Activated CD8-positive, alpha-beta memory T cell treated with anti-CD3 and anti-CD28 coated beads, Interleukin-2, amount 50 U/mL, for 48 hours (primary cell): ENCODE measurements around the gene TPSAB1.
"Not testable (repeated sequence)": the region's sequence is repeated elsewhere in the genome, so short reads cannot be mapped to it uniquely, and the experiment has no call there.

Experiments
- DNase-seq: peaks from one replicate; pipeline ENCODE4 v3.0.0-alpha.2; 2020

Gene TPSAB1

DNA sequence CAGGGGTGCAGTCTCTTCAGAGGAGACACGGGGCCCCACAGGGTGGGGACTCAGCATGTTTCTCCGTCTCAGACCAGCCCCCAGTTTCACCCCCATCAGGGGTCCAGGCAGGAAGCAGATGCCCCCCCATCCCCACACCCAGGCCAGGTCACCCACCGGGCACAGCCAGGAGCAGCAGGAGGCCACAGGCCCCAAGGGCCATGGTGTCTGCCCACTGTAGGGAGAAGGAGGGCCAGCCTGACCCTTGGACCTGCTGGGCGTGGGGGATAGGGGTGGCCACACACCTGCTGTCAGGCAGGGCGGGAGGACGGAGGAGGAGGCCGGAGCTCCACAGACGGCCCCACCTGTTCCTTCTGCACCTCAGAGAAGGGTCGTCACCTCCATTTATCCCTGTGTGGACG lies 15.5 kb upstream of the TPSAB1 start, which contains the start of gene TPSG1:
TPSG1 (minus strand) TSS at position 218 of the 401 bp plus-strand sequence; CDS start at position 202, 16 bp downstream.
- no peak for DNase-seq

DNA sequence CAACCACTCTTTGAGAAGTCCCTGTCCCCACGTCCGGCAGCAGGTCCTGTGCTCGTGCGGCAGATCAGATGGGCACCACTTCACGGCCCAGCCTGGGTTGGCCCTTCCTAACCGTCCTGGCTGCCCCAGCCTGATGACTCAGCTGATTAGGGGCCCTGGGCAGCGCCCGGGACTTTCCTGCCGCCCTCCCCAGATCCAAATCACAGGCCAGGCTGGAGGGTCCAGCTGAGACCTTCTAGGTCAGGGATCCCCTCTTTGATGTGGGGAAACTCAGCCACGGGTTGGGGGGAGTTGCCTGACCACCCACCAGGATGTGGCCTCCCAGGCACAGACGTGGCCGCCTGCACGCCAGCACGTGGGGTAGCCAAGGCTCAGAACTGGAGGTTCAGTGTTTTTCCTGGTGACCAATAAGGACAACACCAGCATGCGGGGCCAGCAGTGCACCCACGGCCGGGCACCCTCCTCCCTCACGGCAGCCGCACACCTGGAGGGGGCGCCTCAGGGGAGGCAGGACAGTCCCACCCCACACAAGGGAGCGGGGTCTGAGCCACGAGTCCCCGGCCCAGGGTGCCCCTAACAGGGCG lies 14.7 kb upstream of the TPSAB1 start:
- DNase-seq: not testable (repeated sequence)

DNA sequence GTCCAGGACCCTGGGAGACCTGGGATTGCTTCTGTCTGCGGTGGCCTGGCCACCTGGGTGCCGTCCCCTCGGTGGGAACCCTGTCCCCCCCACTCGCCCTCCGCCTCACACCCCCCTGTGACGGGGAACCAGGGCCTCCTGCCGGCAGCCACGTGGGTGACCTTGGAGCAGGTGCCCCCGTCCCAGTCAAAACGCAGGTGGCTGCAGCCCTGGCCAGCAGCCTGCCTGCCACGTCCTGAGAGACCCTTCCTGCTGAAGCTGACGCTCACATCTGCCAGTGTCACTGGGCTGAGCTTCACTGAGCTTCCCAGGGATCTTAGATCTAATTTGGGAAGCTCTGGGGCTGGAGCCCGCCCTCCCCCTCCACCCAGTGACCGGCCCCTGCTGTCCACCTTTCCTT lies 13.8 kb upstream of the TPSAB1 start:
- not testable (repeated sequence) for DNase-seq

DNA sequence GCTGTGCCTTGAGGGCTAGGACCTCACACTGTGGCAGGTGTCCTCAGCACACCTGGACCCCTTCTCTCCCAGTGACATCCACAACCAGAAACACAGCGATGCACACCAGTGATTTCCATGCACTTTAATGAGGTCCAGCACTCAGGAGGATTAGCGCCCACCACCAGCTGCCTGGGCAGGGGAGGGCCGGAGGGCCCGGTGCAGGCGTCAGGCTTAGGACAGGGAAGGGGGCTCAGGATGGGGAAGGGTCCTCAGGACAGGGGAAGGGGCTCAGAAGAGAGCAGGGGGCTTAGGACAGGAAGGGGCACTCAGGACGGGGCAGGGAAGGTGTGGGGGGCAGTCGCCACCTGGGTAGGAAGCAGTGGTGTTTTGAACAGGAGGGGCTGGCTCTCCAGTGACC lies 12.3 kb upstream of the TPSAB1 start:
- not testable (repeated sequence) for DNase-seq

DNA sequence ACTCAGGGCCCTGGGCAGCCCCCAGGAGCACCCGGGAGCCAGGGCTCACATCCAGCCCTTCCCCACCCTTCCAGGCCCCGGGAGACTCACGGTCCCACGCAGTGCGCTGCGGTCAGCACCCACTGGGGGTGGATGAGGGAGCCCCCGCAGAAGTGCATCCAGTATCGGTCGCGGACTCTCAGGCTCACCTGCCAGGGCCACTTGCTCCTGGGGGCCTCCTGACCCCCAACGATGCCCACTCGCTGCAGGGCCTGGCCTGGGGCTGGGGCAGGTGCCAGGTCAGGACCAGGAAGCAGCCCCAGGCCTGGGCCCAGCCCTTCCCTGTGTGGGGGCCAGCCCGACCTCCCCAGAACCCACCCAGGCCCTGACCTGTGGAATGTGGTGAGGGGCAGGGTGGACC lies 11.0 kb upstream of the TPSAB1 start:
- not testable (repeated sequence) for DNase-seq

DNA sequence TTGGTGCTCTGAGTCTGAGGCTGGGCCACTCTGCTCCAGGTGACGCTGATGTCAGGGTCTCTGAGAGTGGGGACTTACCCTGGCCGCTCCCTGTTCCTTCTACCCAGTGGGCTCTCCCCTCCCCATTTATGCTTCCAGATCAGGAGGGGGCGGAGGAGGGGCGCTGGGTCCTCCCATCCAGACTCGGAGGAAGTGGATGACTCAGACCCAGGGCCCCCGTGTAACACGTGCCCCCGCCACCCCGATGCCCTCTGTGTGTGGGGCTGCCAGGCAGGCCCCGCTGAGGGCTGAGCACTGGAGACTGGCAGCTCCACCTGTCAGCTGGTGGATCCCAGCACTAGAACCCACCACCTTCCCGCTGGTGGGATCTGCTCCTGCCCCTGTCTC lies 10.4 kb upstream of the TPSAB1 start, which contains the start of gene TPSB2:
TPSB2 (minus strand) TSS at position 101 of the 387 bp plus-strand sequence. CDS start 233 bp downstream, outside the sequence.
- DNase-seq: not testable (repeated sequence)

DNA sequence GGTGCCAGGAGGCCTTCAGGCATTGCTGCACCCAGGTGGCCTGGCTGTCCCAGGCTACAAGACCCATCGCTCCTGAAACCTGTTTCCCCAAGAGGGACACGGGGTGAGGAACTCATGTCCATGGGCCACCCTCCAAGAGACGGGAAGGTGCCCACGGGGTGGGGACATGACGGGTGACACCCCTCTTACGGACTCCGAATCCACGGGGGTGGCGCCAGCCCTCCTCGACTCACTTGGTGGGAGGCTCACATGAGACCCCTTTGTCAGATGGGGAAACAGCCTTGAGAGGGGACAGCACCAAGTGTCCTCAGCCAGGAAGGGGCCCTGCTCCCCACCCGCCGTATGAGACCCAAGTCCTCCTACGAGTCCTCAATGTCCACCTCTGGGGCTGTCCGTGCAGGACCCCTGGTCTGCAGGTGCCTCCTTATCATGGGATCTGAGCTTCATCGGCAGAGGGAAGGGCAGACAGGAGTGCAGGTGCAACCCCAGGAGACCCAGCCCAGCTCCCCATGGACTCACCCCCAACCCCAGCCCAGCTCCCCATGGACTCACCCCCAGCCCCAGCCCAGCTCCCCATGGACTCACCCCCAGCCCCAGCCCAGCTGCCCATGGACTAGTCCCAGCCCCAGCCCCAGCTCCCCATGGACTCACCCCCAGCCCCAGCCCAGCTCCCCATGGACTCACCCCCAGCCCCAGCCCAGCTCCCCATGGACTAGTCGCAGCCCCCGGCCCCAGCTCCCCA lies 9.9 kb upstream of the TPSAB1 start:
- DNase-seq: not testable (repeated sequence)

DNA sequence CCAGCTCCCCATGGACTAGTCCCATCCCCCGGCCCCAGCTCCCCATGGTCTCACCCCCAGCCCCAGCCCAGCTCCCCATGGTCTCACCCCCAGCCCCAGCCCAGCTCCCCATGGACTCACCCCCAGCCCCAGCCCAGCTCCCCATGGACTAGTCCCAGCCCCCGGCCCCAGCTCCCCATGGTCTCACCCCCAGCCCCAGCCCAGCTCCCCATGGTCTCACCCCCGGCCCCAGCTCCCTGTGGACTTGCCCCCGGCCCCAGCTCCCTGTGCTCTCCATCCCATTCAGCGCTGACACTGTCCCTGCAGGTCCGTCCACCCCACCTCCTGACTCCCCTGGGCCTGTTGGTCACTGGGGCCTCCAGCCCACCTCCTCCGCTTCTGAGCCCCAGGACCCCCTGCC lies 9.2 kb upstream of the TPSAB1 start:
- DNase-seq: not testable (repeated sequence)

DNA sequence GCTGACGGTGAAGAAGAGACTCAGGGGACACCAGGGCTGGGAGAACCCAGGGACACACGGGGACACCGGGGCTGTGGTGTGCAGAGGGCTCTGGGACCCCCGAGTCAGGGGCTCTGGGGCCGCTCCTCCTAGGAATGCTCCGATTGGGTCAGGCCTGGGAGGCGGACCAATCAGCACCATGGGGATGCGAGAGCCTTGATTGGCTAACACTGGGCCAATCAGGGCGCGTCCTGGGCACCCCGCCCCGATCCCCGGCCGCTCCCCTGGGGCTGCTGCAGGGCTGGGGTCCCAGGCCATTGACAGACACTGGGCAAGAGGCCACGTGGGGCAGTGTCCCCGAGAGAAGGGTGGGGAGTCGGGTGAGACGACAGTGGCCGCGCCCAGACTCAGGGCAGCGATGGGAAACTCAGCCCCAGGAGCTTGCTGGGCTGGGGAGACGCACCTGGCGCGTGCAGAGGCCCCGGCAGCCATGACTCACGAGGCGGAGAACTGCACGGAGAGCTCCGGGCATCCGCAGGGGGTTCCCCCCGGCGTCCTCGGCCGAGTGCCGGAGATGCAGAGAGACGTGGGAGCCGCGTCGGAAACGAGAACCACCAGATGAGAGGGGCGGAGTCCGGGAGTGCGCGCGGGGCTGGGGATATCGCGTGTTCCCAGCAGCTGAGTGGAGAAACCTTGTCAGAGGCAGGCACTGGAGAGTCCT lies 8.3 kb upstream of the TPSAB1 start:
- DNase-seq: not testable (repeated sequence)

DNA sequence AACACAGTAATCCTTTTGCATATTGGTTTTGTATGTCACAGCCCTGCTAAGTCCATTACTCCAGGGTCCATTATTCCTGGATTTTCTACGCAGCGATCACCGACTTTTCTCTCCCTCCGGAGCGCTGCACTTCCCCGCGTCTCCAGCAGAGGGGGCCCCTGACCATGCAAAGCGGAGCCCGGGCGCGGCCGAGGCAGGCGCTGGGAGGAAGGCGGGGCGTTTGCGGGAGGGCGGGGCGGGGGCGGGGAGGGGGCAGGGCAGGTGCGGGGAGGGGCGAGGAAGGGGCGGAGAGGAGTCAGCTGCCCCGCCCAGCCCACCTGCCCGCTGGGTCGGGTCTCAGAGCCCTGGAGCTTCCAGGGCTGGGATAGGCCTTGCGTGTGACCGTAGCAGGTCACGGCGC lies 3.8 kb upstream of the TPSAB1 start:
- DNase-seq: not testable (repeated sequence)

DNA sequence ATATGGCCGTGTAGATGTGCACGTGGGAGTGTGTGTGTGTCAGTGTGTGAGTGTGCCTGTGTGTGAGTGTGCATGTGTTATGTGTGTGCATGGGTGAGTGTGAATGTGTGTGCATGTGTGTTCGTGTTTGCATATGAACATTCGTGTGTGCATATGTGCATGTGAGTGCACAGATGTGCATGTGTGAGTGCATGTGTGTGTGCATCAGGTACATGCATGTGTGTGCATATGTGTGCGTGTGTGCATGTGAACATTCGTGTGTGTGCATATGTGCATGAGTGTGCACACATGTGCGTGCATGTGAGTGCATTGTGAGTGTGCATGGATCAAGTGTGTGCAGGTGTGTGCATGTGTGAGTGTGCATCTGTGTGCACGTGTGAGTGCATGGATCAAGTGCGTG lies 2.5 kb upstream of the TPSAB1 start:
- no peak for DNase-seq

DNA sequence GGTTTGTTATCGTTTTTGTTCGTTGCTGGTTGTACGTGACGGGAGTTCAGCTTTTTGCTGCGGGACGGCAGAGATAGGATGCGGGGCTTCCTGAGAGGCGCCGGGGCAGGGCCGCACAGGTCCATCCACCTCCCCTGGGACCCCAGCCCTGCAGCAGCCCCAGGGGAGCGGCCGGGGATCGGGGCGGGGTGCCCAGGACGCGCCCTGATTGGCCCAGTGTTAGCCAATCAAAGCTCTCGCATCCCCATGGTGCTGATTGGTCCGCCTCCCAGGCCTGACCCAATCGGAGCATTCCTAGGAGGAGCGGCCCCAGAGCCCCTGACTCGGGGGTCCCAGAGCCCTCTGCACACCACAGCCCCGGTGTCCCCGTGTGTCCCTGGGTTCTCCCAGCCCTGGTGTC lies 1.6 kb upstream of the TPSAB1 start:
- DNase-seq: not testable (repeated sequence)

DNA sequence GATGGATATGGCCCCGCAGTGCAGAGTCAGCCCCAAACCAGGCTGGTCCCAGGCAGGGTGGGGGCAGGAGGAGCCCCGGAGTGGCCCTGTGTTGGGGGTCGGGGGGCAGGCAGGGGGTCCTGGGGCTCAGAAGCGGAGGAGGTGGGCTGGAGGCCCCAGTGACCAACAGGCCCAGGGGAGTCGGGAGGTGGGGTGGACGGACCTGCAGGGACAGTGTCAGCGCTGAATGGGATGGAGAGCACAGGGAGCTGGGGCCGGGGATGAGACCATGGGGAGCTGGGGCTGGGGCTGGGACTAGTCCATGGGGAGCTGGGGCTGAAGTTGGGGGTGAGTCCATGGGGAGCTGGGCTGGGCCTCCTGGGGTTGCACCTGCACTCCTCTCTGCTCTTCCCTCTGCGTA lies 930 bp upstream of the TPSAB1 start:
- not testable (repeated sequence) for DNase-seq

DNA sequence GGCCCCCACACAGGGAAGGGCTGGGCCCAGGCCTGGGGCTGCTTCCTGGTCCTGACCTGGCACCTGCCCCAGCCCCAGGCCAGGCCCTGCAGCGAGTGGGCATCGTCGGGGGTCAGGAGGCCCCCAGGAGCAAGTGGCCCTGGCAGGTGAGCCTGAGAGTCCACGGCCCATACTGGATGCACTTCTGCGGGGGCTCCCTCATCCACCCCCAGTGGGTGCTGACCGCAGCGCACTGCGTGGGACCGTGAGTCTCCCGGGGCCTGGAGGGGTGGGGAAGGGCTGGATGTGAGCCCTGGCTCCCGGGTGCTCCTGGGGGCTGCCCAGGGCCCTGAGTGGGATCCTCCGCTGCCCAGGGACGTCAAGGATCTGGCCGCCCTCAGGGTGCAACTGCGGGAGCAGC lies 576 bp downstream of the TPSAB1 start:
- DNase-seq: not testable (repeated sequence)

DNA sequence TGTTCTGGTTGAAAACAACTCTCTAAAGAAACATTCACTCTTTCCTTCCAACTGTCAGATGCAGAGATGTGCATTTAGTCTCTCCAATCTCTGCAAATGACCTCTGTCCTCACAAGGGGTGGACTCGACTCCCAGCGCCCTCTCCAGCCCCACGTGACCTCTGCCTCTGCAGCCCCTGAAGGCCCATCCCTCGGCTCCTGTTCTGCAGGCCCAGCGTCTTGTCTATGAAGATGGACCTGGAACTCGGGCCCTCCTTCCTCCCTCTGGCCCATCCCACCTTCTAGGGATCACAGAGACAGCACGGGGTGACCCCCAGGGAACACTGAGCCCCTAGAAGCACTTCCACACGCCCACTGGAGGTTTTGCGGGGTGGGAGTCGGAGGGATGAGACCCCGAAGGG lies 2.9 kb downstream of the TPSAB1 start:
- not testable (repeated sequence) for DNase-seq

DNA sequence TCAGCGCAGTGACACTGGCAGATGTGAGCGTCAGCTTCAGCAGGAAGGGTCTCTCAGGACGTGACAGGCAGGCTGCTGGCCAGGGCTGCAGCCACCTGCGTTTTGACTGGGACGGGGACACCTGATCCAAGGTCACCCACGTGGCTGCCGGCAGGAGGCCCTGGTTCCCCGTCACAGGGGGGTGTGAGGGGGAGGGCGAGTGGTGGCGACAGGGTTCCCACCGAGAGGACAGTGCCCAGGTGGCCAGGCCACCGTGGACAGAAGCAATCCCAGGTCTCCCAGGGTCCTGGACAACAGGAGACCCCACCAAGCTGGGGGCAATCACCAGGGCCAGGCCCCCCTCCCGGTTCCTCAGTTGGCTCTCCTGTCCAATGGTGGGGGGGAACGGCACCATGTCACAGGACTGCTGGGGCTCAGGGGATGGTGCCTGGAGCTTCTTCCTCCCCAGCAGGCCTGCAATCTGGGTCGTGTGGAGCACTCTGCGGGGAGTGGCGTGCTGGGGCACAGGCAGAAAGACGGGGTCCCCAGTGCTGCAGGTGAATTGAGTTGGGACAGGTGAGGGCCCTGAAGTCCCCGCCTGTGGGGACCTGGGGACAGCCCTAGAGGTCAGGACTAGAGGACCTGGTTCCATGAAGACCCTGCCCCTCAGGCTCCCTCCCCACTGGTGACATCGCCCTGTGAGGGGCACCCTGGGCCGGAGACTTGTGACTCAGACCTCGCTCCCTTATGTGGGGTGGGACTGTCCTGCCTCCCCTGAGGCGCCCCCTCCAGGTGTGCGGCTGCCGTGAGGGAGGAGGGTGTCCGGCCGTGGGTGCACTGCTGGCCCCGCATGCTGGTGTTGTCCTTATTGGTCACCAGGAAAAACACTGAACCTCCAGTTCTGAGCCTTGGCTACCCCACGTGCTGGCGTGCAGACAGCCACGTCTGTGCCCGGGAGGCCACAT lies 3.7 kb downstream of the TPSAB1 start:
- DNase-seq: not testable (repeated sequence)

DNA sequence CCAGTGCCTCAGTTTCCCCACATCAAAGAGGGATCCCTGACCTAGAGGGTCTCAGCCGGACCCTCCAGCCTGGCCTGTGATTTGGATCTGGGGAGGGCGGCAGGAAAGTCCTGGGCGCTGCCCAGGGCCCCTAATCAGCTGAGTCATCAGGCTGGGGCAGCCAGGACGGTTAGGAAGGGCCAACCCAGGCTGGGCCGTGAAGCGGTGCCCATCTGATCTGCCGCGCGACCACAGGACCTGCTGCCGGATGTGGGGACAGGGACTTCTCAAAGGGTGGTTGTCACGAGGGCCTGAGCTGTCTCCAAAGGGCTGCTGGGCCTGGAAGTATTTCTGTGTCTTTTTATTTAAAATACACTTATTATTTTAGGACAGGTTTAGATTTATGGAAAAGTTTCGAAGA lies 4.4 kb downstream of the TPSAB1 start:
- DNase-seq: no peak

DNA sequence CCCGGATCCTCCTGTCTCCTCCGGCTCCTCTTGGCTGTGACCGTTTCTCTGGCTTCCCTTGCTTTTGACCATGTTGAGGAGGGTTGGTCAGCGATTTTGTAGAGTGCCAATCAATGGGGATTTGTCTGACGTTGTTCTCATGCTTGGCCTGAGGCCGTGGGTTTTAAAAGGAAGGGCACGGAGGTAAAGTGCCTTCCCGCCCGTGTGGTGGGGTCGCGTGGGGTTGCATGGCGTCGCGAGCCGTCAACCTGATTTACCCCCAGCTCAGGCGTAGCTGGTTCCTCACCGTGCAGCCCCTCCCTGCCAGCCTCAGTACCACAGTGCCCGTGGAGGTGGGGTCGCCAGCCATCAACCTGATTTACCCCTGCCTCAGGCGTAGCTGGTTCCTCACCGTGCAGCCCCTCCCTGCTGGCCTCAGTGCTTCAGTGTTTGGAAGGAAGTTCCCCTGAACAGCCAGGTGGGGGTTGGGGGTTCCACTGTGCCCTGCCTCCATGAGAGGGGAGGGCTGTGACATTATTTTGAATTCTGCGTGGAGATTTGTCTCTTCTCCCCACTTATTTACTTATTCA lies 5.0 kb downstream of the TPSAB1 start:
- DNase-seq: no peak

DNA sequence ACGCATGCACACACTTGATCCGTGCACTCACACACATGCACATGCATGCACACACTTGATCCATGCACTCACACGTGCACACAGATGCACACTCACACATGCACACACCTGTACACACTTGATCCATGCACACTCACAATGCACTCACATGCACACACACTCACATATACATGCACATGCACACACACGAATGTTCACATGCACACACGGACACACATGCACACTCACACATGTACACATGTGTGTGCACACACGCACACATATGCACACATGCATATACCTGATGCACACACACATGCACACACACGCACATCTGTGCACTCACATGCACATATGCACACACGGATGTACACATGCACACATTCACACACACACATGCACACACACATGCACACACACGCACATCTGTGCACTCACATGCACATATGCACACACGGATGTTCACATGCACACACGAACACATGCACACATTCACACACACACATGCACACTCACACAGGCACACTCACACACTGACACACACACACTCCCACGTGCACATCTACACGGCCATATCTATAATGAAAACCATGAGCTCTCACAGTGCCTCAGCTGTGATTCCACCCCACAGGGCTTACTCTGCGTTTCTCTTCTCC lies 7.5 kb downstream of the TPSAB1 start:
- DNase-seq: not testable (repeated sequence)

DNA sequence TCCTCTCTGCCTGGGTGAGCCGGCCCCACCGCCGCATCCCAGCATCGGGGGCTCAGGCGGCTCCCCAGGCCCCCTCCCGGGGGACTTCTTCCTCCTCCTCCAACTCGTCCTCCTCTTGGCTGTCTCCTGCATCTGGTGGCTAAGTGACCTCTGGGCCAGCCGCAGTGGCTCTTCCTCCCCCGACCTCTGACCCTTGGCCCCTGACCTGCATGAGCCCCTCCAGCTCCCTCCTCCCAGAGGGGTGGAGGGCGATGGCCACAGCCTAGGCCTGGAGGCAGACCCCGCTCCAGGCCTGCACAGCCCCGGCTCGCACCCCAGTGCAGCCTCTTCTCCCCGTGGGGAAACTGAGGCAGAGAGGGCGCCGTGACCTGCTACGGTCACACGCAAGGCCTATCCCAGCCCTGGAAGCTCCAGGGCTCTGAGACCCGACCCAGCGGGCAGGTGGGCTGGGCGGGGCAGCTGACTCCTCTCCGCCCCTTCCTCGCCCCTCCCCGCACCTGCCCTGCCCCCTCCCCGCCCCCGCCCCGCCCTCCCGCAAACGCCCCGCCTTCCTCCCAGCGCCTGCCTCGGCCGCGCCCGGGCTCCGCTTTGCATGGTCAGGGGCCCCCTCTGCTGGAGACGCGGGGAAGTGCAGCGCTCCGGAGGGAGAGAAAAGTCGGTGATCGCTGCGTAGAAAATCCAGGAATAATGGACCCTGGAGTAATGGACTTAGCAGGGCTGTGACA lies 8.7 kb downstream of the TPSAB1 start:
- DNase-seq: not testable (repeated sequence)
